Kidney epithelial cell (primary cell): ENCODE results near the gene NRARP. TPM values are rescaled to one million over a fixed set of nuclear protein-coding genes. Genes with fewer than 3 reads are reported as not detected.

Experiments used
- DNase-seq: peaks from one replicate; pipeline ENCODE4 v3.0.0-alpha.2; 2010; ENCODE audit warnings: low read depth
- H3K27me3 ChIP-seq: 2 replicates; pipeline ENCODE4 v1.6.0; 2011; ENCODE audit warnings: low read length; ENCODE audit not compliant: control insufficient read depth, insufficient read depth
- H3K36me3 ChIP-seq: 2 replicates; pipeline ENCODE4 v1.5.1; 2011; ENCODE audit warnings: low read length; ENCODE audit not compliant: control insufficient read depth, insufficient read depth
- H3K4me3 ChIP-seq: 2 replicates; pipeline ENCODE4 v1.5.1; 2011; ENCODE audit warnings: low read depth, mild to moderate bottlenecking, control low read depth, low read length
- total RNA-seq: library from RNA; depleted of rRNA; stranded (reverse); fragments of >200 nt; gene quantifications from 2 replicates; pipeline ENCODE4 v1.2.3, GENCODE V29; 2015
- TF ChIP-seq, protein P1 (sequence below): IDR thresholded peaks from 2 replicates; pipeline ENCODE4 v1.5.1; 2011; ENCODE audit warnings: mild to moderate bottlenecking, moderate library complexity, low read length, control low read depth, inconsistent platforms; ENCODE audit not compliant: insufficient read depth, poor library complexity, severe bottlenecking

NRARP gene
- total RNA-seq, 1 donor from 2014 or later: 8.4 TPM

DNA sequence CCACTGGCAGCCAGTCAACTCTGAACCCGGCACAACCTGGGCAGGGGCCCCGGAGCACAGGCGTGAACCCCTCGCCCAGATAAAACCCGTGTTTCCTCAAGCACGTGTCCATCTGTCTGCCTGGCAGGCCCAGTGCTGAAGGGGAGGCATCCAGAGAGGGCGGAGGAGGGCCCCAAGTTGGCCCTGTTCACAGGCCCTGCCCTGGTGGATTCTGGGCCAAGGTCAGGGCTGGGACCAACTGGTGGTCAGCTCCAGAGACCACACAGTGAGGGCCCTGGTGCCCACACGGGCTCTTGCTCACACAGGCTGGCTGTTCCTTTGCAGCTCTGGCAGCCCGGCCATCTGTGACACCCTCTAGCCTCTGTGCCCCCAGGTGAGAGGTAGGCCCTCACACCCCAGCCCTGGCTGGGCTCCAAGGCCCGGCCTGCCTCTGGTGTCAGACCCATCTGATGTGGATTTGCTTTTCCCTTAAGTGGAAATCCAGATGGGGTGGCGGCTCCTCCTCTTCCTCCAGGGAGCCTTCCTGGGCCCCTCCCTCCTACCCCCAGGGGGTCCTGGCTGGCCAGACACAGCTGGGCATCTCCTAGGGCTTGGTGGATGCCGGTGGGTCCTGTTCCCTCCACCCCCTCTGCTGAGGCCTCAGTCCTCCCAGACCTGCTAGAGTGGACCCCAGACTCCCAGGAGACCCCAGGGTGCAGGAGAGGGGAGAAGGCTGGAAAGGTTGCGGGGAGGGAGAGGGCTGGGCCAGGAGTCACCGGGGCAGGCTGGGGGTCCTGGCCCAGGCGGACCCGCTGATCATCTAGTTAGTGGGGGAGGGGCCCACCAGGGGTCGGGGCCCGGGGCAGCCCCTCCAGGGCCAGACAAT lies 51.5 kb downstream of the NRARP start:
- DNase-seq: no peak
- Histone ChIP-seq H3K27me3 (peaks cover 4% of the 10 kb centered on the region), H3K4me3 (no peak overlapping the region), H3K36me3 (no peaks in the 10 kb centered on the region)
- TF ChIP-seq, protein P1, sequence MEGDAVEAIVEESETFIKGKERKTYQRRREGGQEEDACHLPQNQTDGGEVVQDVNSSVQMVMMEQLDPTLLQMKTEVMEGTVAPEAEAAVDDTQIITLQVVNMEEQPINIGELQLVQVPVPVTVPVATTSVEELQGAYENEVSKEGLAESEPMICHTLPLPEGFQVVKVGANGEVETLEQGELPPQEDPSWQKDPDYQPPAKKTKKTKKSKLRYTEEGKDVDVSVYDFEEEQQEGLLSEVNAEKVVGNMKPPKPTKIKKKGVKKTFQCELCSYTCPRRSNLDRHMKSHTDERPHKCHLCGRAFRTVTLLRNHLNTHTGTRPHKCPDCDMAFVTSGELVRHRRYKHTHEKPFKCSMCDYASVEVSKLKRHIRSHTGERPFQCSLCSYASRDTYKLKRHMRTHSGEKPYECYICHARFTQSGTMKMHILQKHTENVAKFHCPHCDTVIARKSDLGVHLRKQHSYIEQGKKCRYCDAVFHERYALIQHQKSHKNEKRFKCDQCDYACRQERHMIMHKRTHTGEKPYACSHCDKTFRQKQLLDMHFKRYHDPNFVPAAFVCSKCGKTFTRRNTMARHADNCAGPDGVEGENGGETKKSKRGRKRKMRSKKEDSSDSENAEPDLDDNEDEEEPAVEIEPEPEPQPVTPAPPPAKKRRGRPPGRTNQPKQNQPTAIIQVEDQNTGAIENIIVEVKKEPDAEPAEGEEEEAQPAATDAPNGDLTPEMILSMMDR: no peak

Other genes starting within 250 kb of the NRARP start
- 0.21 TPM in 1 of 2 replicates, not detected in the other for gene ENTPD2, start 248.2 kb downstream of the NRARP start, total RNA-seq
- gene SAPCD2, start 231.7 kb downstream of the NRARP start, total RNA-seq: 5.3 and 5.8 TPM in 2 replicates
- 9.7 and 11.7 TPM in 2 replicates for gene UAP1L1, start 224.8 kb downstream of the NRARP start, total RNA-seq
- 76.8 and 80.3 TPM in 2 replicates for gene MAN1B1, start 215.3 kb downstream of the NRARP start, total RNA-seq
- 116 and 137 TPM in 2 replicates for gene DPP7, start 187.5 kb downstream of the NRARP start, total RNA-seq
- gene GRIN1, start 163.1 kb downstream of the NRARP start, total RNA-seq: 0.04 TPM in 1 of 2 replicates, not detected in the other
- not detected in 2 replicates for gene LRRC26, start 132.2 kb downstream of the NRARP start, total RNA-seq
- gene TMEM210, start 130.2 kb downstream of the NRARP start, total RNA-seq: not detected in 2 replicates
- 18.8 and 26.1 TPM in 2 replicates for gene ANAPC2, start 113.7 kb downstream of the NRARP start, total RNA-seq
- 91.4 and 95.1 TPM in 2 replicates for gene SSNA1, start 113.6 kb downstream of the NRARP start, total RNA-seq
- gene TPRN, start 101.5 kb downstream of the NRARP start, total RNA-seq: 15.2 and 20.1 TPM in 2 replicates
- gene TMEM203, start 96.6 kb downstream of the NRARP start, total RNA-seq: 39.2 and 40.3 TPM in 2 replicates
- gene NDOR1, start 96.6 kb downstream of the NRARP start, total RNA-seq: 19.1 and 28.6 TPM in 2 replicates
- 3.1 and 4.2 TPM in 2 replicates for gene RNF208, start 80.0 kb downstream of the NRARP start, total RNA-seq
- gene CYSRT1, start 77.1 kb downstream of the NRARP start, total RNA-seq: 2.1 and 3.8 TPM in 2 replicates
- not detected in 2 replicates for gene RNF224, start 74.8 kb downstream of the NRARP start, total RNA-seq
- gene SLC34A3, start 71.4 kb downstream of the NRARP start, total RNA-seq: 0.25 TPM in 1 of 2 replicates, not detected in the other
- gene TUBB4B, start 61.0 kb downstream of the NRARP start, total RNA-seq: 262 and 275 TPM in 2 replicates
- gene STPG3, start 51.0 kb downstream of the NRARP start, total RNA-seq: not detected in 2 replicates
- 47.3 and 67.0 TPM in 2 replicates for gene NELFB, start 46.9 kb downstream of the NRARP start, total RNA-seq
- 33.5 and 50.3 TPM in 2 replicates for gene TOR4A, start 24.5 kb downstream of the NRARP start, total RNA-seq
- 8.6 and 13.3 TPM in 2 replicates for gene EXD3, start 120.9 kb upstream of the NRARP start, total RNA-seq
- 0.84 and 1.8 TPM in 2 replicates for gene NOXA1, start 121.1 kb upstream of the NRARP start, total RNA-seq
- not detected in 2 replicates for gene ENTPD8, start 139.1 kb upstream of the NRARP start, total RNA-seq
- gene NSMF, start 157.1 kb upstream of the NRARP start, total RNA-seq: 52.5 and 65.5 TPM in 2 replicates
- gene PNPLA7, start 248.1 kb upstream of the NRARP start, total RNA-seq: 0.04 and 0.21 TPM in 2 replicates
- gene MRPL41, start 249.6 kb upstream of the NRARP start, total RNA-seq: 77.9 and 83.3 TPM in 2 replicates